HCT116 (cell line): ENCODE data around the gene CCDC30. TPM values are rescaled to one million over a fixed set of nuclear protein-coding genes. Genes with fewer than 3 reads are reported as not detected.

Experiments
- ATAC-seq: fragments of 200-7000 bp; cut with Tn5 transposase; 2 replicates; pipeline ENCODE4 v1.9.1; 2020; ENCODE audit warnings: mild to moderate bottlenecking, moderate library complexity
- BruUV-seq: library from RNA; stranded (reverse); fragments of 400-500 nt; replicated peaks from 2 replicates; lab custom pipeline; 2021; lab: Mats Ljungman, UMichigan
- CTCF ChIA-PET: fragments of 300-600 bp; sonication (Branson Sonifier 250); formaldehyde crosslinking; loops from one replicate; lab custom pipeline; 2021; ENCODE audit warnings: antibody characterized with exemption; lab: Charles Lee
- POLR2A ChIA-PET: fragments of 300-600, 350-600 bp; sonication (Branson Sonifier 250); formaldehyde crosslinking; loops from one replicate; lab custom pipeline; 2021; ENCODE audit warnings: antibody characterized with exemption; lab: Charles Lee
- RAD21 ChIA-PET, 2 experiments: fragments of 300-600 bp; sonication (Branson Sonifier 250); formaldehyde crosslinking; loops; one replicate each; lab custom pipeline; 2023; ENCODE audit warnings: low total read pairs in 2 of 2; ENCODE audit not compliant: uncharacterized antibody in 2 of 2, unreplicated experiment in 2 of 2, low non-redundant PET in 1 of 2; lab: Charles Lee
- DNase-seq: peaks from one replicate; pipeline ENCODE4 v3.0.0-alpha.2; 2010; ENCODE audit warnings: low read depth, low spot score
- H2AFZ ChIP-seq: fragments of 200-600 bp; shearing (Covaris generic), sonication (generic); 2 replicates; pipeline ENCODE4 v1.6.1; 2017; ENCODE audit warnings: low read depth, mixed run types, mixed read lengths, antibody characterized with exemption, low read length; ENCODE audit not compliant: poor library complexity, severe bottlenecking
- H3K27ac ChIP-seq: 2 replicates; pipeline ENCODE4 v1.5.1; 2012; ENCODE audit warnings: low read depth, low read length
- H3K27me3 ChIP-seq: fragments of 200-600 bp; sonication (generic); 2 replicates; pipeline ENCODE4 v1.6.1; 2016; ENCODE audit warnings: mixed run types, low read length, mixed read lengths; ENCODE audit not compliant: insufficient read depth
- H3K36me3 ChIP-seq, 2 experiments: fragments of 200-500 bp in 1 of 2; fragments of 200-600 bp in 1 of 2; sonication (Bioruptor generic) in 1 of 2; sonication (generic) in 1 of 2; 2 replicates each; pipeline versions ENCODE4 v1.5.1 to v1.6.1; 2014 to 2016; ENCODE audit warnings: low read length in 2 of 2, inconsistent platforms in 1 of 2, mixed read lengths in 1 of 2, mixed run types in 1 of 2; ENCODE audit not compliant: insufficient read depth in 2 of 2, control insufficient read depth in 1 of 2
- H3K4me1 ChIP-seq, 2 experiments: fragments of 200-600 bp in 1 of 2; sonication (generic) in 1 of 2; 2 replicates each; pipeline versions ENCODE4 v1.5.1 to v1.6.1; 2012 to 2017; ENCODE audit warnings: low read length in 2 of 2, inconsistent platforms in 1 of 2, mild to moderate bottlenecking in 1 of 2, mixed read lengths in 1 of 2, mixed run types in 1 of 2, moderate library complexity in 1 of 2; ENCODE audit not compliant: insufficient read depth in 2 of 2, control insufficient read depth in 1 of 2
- H3K4me2 ChIP-seq: fragments of 200-600 bp; sonication (generic); 2 replicates; pipeline ENCODE4 v1.6.1; 2017; ENCODE audit warnings: mixed run types, low read length, mixed read lengths
- H3K4me3 ChIP-seq, 2 experiments: fragments of 200-600 bp in 1 of 2; sonication (generic) in 1 of 2; replicated peaks in 1 of 2; 2 replicates each; pipeline ENCODE4 v1.5.1; 2011 to 2016; ENCODE audit warnings: low read length in 2 of 2, control low read depth in 1 of 2, low read depth in 1 of 2, mild to moderate bottlenecking in 1 of 2, mixed read lengths in 1 of 2, mixed run types in 1 of 2
- H3K79me2 ChIP-seq: fragments of 200-600 bp; sonication (generic); 2 replicates; pipeline ENCODE4 v1.6.1; 2017; ENCODE audit warnings: mild to moderate bottlenecking, mixed run types, low read length, moderate library complexity, mixed read lengths; ENCODE audit not compliant: insufficient read depth
- H3K9ac ChIP-seq: fragments of 200-600 bp; sonication (generic); 2 replicates; pipeline ENCODE4 v1.6.1; 2016; ENCODE audit warnings: low read length, mixed read lengths
- H3K9me2 ChIP-seq: fragments of 200-600 bp; sonication (generic), shearing (Covaris generic); 2 replicates; pipeline ENCODE4 v1.6.1; 2017; ENCODE audit warnings: mixed run types, mild to moderate bottlenecking, moderate library complexity; ENCODE audit not compliant: insufficient read depth
- H3K9me3 ChIP-seq, 2 experiments: fragments of 200-500 bp in 1 of 2; fragments of 200-600 bp in 1 of 2; sonication (Bioruptor generic) in 1 of 2; sonication (generic) in 1 of 2; 2 replicates each; pipeline ENCODE4 v1.6.1; 2014 to 2017; ENCODE audit warnings: low read length in 2 of 2, mixed read lengths in 2 of 2, inconsistent platforms in 1 of 2, low read depth in 1 of 2, mild to moderate bottlenecking in 1 of 2, mixed run types in 1 of 2, moderate library complexity in 1 of 2; ENCODE audit not compliant: control insufficient read depth in 1 of 2, insufficient read depth in 1 of 2
- H4K20me1 ChIP-seq: fragments of 200-600 bp; sonication (generic), shearing (Covaris generic); 2 replicates; pipeline ENCODE4 v1.6.1; 2017; ENCODE audit warnings: mixed run types, mild to moderate bottlenecking, moderate library complexity; ENCODE audit not compliant: insufficient read depth
- CEBPB ChIP-seq: IDR thresholded peaks from 2 replicates; pipeline ENCODE4 v1.6.1; 2012; ENCODE audit warnings: low read depth
- ELF1 ChIP-seq: IDR thresholded peaks from 2 replicates; pipeline ENCODE4 v1.6.1; 2012; ENCODE audit warnings: low read depth, borderline replicate concordance
- FOSL1 ChIP-seq: IDR thresholded peaks from 2 replicates; pipeline ENCODE4 v1.6.1; 2012; ENCODE audit warnings: low read depth
- JUND ChIP-seq: IDR thresholded peaks from 2 replicates; pipeline ENCODE4 v1.6.1; 2012
- POLR2A ChIP-seq: IDR thresholded peaks from 2 replicates; pipeline ENCODE4 v1.7.0; 2011; ENCODE audit warnings: borderline replicate concordance; ENCODE audit not compliant: insufficient read depth, insufficient read length; ENCODE audit errors: extremely low read depth
- POLR2AphosphoS5 ChIP-seq: IDR thresholded peaks from 2 replicates; pipeline ENCODE4 v1.6.1; 2011; ENCODE audit warnings: mild to moderate bottlenecking, low read depth, low read length, moderate library complexity
- RAD21 ChIP-seq: IDR thresholded peaks from 2 replicates; pipeline ENCODE4 v1.6.1; 2012; ENCODE audit warnings: low read depth, mild to moderate bottlenecking
- SP1 ChIP-seq: IDR thresholded peaks from 2 replicates; pipeline ENCODE4 v1.6.1; 2012; ENCODE audit warnings: low read depth
- SRF ChIP-seq: IDR thresholded peaks from 2 replicates; pipeline ENCODE4 v1.6.1; 2012; ENCODE audit warnings: low read depth
- YY1 ChIP-seq: IDR thresholded peaks from 2 replicates; pipeline ENCODE4 v1.6.1; 2011; ENCODE audit warnings: low read length, low read depth, moderate library complexity, mild to moderate bottlenecking; ENCODE audit not compliant: insufficient replicate concordance; ENCODE audit errors: extremely low read depth
- ZNF274 ChIP-seq: fragments of 200-500 bp; sonication (Bioruptor generic); IDR thresholded peaks from 2 replicates; pipeline ENCODE4 v1.6.1; 2014; ENCODE audit warnings: mild to moderate bottlenecking, low read depth, low read length, inconsistent platforms
- intact Hi-C: fragments of 100-400 bp; cut with micrococcal nuclease; formaldehyde crosslinking; loops from 2 replicates; pipeline ENCODE4 v1.10.0; 2022
- total RNA-seq: library from RNA; stranded (reverse); gene quantifications from one replicate; pipeline ENCODE4 v1.2.1, GENCODE V29; 2021; ENCODE audit not compliant: unreplicated experiment
- TF ChIP-seq, protein P1 (sequence below): IDR thresholded peaks from 2 replicates; pipeline ENCODE4 v1.6.1; 2011; ENCODE audit warnings: mild to moderate bottlenecking, low read length, moderate library complexity; ENCODE audit not compliant: insufficient replicate concordance; ENCODE audit errors: extremely low read depth
- TF ChIP-seq, protein P2 (sequence below), 3 experiments: fragments of 200-600 bp in 1 of 3; sonication (generic) in 1 of 3; IDR thresholded peaks in 2 of 3; conservative IDR thresholded peaks in 1 of 3; 2 replicates each; pipeline ENCODE4 v1.5.1; 2012 to 2017; ENCODE audit warnings: low read depth in 2 of 3, low read length in 2 of 3, antibody characterized with exemption in 1 of 3, borderline replicate concordance in 1 of 3, control low read depth in 1 of 3, mild to moderate bottlenecking in 1 of 3, mixed read lengths in 1 of 3, mixed run types in 1 of 3, moderate library complexity in 1 of 3; ENCODE audit not compliant: insufficient read depth in 1 of 3
- TF ChIP-seq, protein P3 (sequence below): IDR thresholded peaks from 2 replicates; pipeline ENCODE4 v1.6.1; 2012

CCDC30 gene
- total RNA-seq, 1 experiment from 2014 or later: 2.0 TPM

DNA sequence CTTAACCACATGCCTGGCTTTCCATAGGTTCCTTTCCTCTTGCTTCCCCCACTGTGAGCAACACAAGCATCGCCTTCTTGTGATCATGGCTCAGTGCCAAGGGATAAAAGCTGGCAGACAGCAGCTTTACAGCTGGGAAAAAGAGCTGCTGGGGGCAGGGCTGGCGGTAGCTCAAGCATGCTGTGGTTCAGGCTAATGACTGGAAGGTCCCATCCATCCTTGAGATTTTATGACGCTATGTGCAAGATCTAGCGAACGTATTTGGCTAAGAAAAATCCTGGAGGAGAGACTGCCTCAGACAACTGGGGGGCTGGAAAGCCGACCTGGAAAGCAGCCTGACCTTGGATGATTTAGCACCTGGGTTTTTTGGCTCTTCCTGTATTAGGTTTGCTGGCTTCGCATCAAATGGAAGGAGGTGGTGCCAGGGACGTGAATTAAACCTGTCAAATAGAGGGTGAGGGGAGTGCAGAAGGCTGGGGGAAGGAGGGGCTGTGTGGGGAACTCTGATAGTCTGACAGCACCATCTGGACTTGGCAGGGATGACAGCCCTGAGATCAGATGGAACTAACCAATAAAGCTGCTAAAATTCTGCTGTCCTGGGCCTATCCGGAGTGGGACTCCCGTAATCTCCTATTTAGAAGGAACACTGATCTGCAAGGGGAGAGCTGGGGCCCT lies 42.0 kb upstream of the CCDC30 start (continued):
- TF ChIP-seq, protein P1, sequence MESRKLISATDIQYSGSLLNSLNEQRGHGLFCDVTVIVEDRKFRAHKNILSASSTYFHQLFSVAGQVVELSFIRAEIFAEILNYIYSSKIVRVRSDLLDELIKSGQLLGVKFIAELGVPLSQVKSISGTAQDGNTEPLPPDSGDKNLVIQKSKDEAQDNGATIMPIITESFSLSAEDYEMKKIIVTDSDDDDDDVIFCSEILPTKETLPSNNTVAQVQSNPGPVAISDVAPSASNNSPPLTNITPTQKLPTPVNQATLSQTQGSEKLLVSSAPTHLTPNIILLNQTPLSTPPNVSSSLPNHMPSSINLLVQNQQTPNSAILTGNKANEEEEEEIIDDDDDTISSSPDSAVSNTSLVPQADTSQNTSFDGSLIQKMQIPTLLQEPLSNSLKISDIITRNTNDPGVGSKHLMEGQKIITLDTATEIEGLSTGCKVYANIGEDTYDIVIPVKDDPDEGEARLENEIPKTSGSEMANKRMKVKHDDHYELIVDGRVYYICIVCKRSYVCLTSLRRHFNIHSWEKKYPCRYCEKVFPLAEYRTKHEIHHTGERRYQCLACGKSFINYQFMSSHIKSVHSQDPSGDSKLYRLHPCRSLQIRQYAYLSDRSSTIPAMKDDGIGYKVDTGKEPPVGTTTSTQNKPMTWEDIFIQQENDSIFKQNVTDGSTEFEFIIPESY: no peak

DNA sequence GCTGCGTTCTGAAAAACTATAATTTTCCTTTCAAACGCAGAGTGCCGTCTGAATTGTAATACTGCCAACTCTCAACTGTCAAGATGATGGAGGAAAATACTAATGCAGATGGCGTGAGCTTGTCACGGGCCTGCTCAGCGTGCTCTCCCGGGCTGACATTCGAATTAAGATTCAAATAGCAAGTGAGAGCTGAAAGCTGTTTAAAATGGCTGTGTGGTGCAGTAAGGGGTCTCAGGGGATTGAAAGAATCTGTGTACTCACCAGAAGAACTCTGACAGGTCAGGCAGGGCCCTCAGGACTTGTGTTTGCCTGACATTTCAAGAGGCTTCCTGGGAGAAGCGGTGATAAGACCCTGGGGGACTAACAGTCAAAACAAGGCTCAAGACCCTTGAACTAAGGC lies 40.3 kb upstream of the CCDC30 start:
- ChIA-PET RAD21 (no interaction called here), CTCF (no interaction called here), POLR2A (no interaction called here)
- Histone ChIP-seq H3K27ac (no peak overlapping the region), H3K27me3 (no peaks in the 10 kb centered on the region), H3K9ac (no peak overlapping the region), H3K36me3 (no peaks in the 10 kb centered on the region), H3K79me2 (no peaks in the 10 kb centered on the region), H2AFZ (no peak overlapping the region), H4K20me1 (no peaks in the 10 kb centered on the region)
- no TSS peak for BruUV-seq
- intact Hi-C loops: no loop called here
- TF ChIP-seq SP1 (no peak), ELF1 (no peak), CEBPB (no peak), POLR2A (no peak), FOSL1 (no peak), YY1 (no peak), ZNF274 (no peak), POLR2AphosphoS5 (no peak), SRF (no peak), JUND (no peak), RAD21 (no peak)
- TF ChIP-seq, protein P2, sequence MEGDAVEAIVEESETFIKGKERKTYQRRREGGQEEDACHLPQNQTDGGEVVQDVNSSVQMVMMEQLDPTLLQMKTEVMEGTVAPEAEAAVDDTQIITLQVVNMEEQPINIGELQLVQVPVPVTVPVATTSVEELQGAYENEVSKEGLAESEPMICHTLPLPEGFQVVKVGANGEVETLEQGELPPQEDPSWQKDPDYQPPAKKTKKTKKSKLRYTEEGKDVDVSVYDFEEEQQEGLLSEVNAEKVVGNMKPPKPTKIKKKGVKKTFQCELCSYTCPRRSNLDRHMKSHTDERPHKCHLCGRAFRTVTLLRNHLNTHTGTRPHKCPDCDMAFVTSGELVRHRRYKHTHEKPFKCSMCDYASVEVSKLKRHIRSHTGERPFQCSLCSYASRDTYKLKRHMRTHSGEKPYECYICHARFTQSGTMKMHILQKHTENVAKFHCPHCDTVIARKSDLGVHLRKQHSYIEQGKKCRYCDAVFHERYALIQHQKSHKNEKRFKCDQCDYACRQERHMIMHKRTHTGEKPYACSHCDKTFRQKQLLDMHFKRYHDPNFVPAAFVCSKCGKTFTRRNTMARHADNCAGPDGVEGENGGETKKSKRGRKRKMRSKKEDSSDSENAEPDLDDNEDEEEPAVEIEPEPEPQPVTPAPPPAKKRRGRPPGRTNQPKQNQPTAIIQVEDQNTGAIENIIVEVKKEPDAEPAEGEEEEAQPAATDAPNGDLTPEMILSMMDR (IDR thresholded peaks at IDR 0.05 in 2 of 3, conservative IDR thresholded peaks at IDR 0.05 in 1 of 3; ENCODE audit: borderline replicate concordance in 1 of 3, insufficient read depth in 1 of 3, low read depth in 2 of 3, low read length in 2 of 3): no peak
- TF ChIP-seq, protein P3, sequence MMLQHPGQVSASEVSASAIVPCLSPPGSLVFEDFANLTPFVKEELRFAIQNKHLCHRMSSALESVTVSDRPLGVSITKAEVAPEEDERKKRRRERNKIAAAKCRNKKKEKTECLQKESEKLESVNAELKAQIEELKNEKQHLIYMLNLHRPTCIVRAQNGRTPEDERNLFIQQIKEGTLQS: no peak
- TF ChIP-seq, all 23 proteins: peak for 0
- ATAC-seq (no peak), DNase-seq (no peak)
- no peaks in the 10 kb centered on the region for H3K4me1 ChIP-seq
- no peaks in the 10 kb centered on the region for H3K9me2 ChIP-seq
- no peak overlapping the region for H3K4me3 ChIP-seq
- H3K4me2 ChIP-seq: no peak overlapping the region
- no peaks in the 10 kb centered on the region for H3K9me3 ChIP-seq
